ENCODE results near the gene FOLR3. TPM values are rescaled to one million over a fixed set of nuclear protein-coding genes. Genes with fewer than 3 reads are reported as not detected.
"Not testable (repeated sequence)": the region's sequence is repeated elsewhere in the genome, so short reads cannot be mapped to it uniquely, and the experiment has no call there.

Gene FOLR3
- total RNA-seq, 1 donor from 2014 or later: not detected

DNA sequence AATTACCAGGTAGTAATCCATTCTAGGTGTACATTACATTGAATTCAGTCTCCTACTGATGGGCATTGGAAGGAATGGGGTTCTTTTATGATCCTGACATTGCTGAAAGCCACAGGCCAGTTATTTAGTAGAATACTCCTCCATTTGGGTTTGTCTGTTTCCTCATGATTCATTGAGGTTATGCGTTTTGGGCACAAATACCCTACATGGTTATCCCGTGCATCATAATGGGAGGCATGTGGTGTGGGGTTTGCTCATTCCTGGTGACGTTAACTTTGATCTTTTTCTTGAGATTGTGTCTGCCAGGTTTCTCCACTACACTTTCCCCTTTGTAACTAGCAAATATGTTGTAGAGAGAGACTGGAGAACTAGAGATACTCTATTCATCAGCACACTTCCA lies 5.5 kb downstream of the FOLR3 start:
- no peak overlapping the region for H3K27ac Mint-ChIP-seq (ENCODE audit: unreplicated experiment)
- no peaks in the 10 kb centered on the region for H3K9me3 Mint-ChIP-seq (ENCODE audit: low read depth)
- TF ChIP-seq, protein P1, sequence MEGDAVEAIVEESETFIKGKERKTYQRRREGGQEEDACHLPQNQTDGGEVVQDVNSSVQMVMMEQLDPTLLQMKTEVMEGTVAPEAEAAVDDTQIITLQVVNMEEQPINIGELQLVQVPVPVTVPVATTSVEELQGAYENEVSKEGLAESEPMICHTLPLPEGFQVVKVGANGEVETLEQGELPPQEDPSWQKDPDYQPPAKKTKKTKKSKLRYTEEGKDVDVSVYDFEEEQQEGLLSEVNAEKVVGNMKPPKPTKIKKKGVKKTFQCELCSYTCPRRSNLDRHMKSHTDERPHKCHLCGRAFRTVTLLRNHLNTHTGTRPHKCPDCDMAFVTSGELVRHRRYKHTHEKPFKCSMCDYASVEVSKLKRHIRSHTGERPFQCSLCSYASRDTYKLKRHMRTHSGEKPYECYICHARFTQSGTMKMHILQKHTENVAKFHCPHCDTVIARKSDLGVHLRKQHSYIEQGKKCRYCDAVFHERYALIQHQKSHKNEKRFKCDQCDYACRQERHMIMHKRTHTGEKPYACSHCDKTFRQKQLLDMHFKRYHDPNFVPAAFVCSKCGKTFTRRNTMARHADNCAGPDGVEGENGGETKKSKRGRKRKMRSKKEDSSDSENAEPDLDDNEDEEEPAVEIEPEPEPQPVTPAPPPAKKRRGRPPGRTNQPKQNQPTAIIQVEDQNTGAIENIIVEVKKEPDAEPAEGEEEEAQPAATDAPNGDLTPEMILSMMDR (IDR thresholded peaks at IDR 0.05): no peak
- no peaks in the 10 kb centered on the region for H3K36me3 Mint-ChIP-seq (ENCODE audit: low read depth)
- DNase-seq (ENCODE audit: low spot score): no peak
- H3K4me1 Mint-ChIP-seq (ENCODE audit: low read depth): peaks cover 7% of the 10 kb centered on the region
- H3K27me3 Mint-ChIP-seq (ENCODE audit: low read depth): peaks cover 15% of the 10 kb centered on the region
- no peak overlapping the region for H3K4me3 Mint-ChIP-seq (ENCODE audit: unreplicated experiment)

DNA sequence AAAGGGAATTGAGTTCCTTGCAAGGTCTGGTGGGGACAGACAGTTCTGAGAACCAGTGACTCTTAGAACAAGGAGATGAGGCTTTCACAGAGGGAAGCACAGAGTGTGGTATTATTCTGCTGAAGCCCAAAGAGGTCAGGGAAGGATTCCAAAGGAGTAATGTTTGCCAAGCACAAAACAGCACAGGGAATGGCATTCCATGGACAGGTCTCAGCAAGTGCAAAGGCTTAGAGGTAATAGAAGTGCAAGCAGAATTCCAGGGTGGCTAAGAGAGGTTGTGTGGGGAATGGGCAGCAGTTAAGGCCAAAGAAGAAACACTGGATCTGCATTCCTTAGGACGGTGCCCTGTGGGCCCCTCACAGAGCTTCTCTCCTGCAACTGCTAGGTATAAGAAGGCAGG lies 6.6 kb downstream of the FOLR3 start:
- not testable (repeated sequence) for H3K9me3 Mint-ChIP-seq (ENCODE audit: low read depth); H3K36me3 Mint-ChIP-seq (ENCODE audit: low read depth); H3K4me1 Mint-ChIP-seq (ENCODE audit: low read depth); DNase-seq (ENCODE audit: low spot score); H3K4me3 Mint-ChIP-seq (ENCODE audit: unreplicated experiment); H3K27ac Mint-ChIP-seq (ENCODE audit: unreplicated experiment)
- peaks cover 15% of the 10 kb centered on the region for H3K27me3 Mint-ChIP-seq (ENCODE audit: low read depth)

DNA sequence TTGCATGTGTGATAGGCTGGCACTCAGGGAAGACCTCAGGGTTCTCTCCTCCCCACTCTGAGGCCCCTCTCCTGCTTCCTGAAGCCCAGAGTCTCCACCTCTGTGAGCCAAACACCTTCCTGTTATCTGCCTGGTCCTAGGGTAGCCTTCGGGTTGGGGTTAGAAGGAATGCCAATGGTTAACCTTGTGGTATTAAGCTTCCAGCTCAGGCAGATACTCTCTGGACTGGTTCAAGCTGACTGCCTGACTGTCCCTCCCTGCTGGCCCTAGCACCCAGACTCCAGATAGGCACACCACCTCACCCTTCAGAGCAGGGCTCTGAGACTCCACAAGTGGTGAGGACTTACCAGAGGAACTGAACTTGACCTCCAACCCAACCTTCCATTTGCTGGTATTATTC lies 7.0 kb downstream of the FOLR3 start:
- not testable (repeated sequence) for H3K4me3 Mint-ChIP-seq (ENCODE audit: unreplicated experiment); DNase-seq (ENCODE audit: low spot score); H3K36me3 Mint-ChIP-seq (ENCODE audit: low read depth); H3K9me3 Mint-ChIP-seq (ENCODE audit: low read depth); H3K4me1 Mint-ChIP-seq (ENCODE audit: low read depth); H3K27ac Mint-ChIP-seq (ENCODE audit: unreplicated experiment)
- peaks cover 15% of the 10 kb centered on the region for H3K27me3 Mint-ChIP-seq (ENCODE audit: low read depth)

DNA sequence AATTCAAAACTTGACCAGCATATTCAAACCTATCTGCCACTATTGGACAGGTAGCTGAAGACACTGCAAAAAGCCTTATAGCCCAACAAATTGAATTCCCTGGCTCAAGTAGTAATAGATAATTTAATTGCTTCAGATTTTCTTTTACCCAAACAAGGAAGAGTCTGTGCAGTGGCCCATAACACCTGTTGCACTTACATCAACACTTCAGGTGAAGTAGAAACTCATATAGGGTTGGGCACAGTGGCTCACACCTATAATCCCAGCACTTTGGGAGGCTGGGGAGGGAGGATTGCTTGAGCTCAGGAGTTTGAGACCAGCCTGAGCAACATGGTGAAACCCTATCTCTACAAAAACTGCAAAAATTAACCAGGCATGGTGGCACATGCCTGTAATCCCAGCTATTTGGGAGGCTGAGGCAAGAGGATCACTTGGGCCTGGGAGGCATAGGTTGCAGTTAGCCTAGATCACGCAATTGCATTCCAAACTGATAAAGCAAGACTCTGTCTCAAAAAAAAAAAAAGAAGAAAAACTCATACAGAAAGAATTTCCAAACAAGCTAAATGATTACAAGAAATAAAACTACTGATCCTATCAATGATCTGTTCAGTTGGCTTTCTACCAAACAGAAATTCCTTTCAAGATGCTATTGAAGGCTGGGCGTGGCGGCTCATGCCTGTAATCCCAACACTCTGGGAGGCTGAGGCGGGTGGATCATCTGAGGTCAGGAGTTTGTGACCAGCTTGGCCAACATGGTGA lies 9.5 kb downstream of the FOLR3 start:
- Mint-ChIP-seq H3K27me3 (ENCODE audit: low read depth) (peaks cover 15% of the 10 kb centered on the region), H3K27ac (ENCODE audit: unreplicated experiment) (no peak overlapping the region), H3K4me1 (ENCODE audit: low read depth) (peaks cover 3% of the 10 kb centered on the region), H3K36me3 (ENCODE audit: low read depth) (no peaks in the 10 kb centered on the region), H3K9me3 (ENCODE audit: low read depth) (no peaks in the 10 kb centered on the region), H3K4me3 (ENCODE audit: unreplicated experiment) (no peak overlapping the region)
- no peak for DNase-seq (ENCODE audit: low spot score)
- TF ChIP-seq, protein P1 (IDR thresholded peaks at IDR 0.05): no peak

DNA sequence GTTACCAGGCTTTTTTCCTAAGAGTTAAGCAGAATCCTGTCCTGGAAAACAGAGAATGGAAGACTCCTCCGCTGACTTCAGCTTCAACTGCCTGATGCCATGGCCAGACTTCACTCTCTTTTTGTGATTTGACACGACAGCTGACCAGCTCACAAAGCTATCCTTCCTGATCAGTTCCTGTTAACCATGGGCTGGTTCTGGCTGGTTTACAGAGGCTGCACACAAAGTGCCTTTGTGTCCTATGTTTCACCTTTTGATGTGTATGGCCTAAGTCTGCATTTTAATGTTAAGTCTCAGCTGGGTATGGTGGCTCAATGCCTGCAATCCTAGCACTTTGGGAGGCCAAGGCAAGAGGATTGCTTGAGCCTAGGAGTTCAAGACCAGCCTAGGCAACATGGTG lies 11.1 kb downstream of the FOLR3 start:
- Mint-ChIP-seq H3K36me3 (ENCODE audit: low read depth) (no peaks in the 10 kb centered on the region), H3K27me3 (ENCODE audit: low read depth) (peaks cover 11% of the 10 kb centered on the region), H3K4me1 (ENCODE audit: low read depth) (no peaks in the 10 kb centered on the region), H3K27ac (ENCODE audit: unreplicated experiment) (no peak overlapping the region), H3K9me3 (ENCODE audit: low read depth) (no peaks in the 10 kb centered on the region), H3K4me3 (ENCODE audit: unreplicated experiment) (no peak overlapping the region)
- DNase-seq (ENCODE audit: low spot score): no peak
- TF ChIP-seq, protein P1 (IDR thresholded peaks at IDR 0.05): no peak

DNA sequence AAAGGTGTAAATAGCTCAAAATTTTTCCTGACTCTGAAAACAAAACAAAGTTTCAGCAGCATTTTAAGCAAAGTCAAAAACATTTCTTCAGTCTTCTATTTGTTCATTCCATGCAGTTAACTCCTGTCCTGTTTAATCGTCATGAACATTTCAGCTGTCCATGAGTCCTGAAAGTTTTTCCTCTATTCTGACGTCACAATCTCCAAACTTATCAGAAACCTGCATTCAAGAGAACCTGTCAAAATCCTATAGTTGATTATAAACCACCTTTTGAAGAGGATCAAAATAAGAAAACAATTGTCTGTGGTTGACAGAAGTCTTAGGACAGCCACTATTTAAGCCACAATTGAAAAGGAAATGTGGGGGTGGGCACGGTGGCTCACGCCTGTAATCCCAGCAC lies 15.4 kb downstream of the FOLR3 start:
- H3K36me3 Mint-ChIP-seq (ENCODE audit: low read depth): no peaks in the 10 kb centered on the region
- peaks cover 7% of the 10 kb centered on the region for H3K27me3 Mint-ChIP-seq (ENCODE audit: low read depth)
- TF ChIP-seq, protein P1 (IDR thresholded peaks at IDR 0.05): no peak
- H3K27ac Mint-ChIP-seq (ENCODE audit: unreplicated experiment): no peak overlapping the region
- DNase-seq (ENCODE audit: low spot score): no peak
- H3K9me3 Mint-ChIP-seq (ENCODE audit: low read depth): no peaks in the 10 kb centered on the region
- H3K4me1 Mint-ChIP-seq (ENCODE audit: low read depth): no peaks in the 10 kb centered on the region
- no peak overlapping the region for H3K4me3 Mint-ChIP-seq (ENCODE audit: unreplicated experiment)

DNA sequence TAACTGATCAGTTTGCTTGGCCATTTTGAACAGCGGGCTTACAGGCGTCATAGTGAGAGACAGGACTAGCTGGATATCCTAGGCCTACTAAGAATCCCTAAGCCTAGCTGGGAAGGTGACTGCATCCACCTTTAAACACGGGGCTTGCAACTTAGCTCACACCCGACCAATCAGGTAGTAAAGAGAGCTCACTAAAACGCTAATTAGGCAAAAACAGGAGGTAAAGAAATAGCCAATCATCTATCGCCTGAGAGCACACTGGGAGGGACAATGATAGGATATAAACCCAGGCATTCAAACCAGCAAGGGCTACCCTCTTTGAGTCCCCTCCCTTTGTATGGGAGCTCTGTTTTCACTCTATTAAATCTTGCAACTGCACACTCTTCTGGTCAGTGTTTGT lies 18.3 kb downstream of the FOLR3 start:
- H3K36me3 Mint-ChIP-seq (ENCODE audit: low read depth); H3K4me3 Mint-ChIP-seq (ENCODE audit: unreplicated experiment); H3K9me3 Mint-ChIP-seq (ENCODE audit: low read depth); H3K27ac Mint-ChIP-seq (ENCODE audit: unreplicated experiment); H3K4me1 Mint-ChIP-seq (ENCODE audit: low read depth); DNase-seq (ENCODE audit: low spot score): not testable (repeated sequence)
- peaks cover 12% of the 10 kb centered on the region for H3K27me3 Mint-ChIP-seq (ENCODE audit: low read depth)

Data from chondrocyte (in vitro differentiated cells).